HG02678 (cell line): ENCODE data around the gene NEMF.
"Not testable (repeated sequence)": the region's sequence is repeated elsewhere in the genome, so short reads cannot be mapped to it uniquely, and the experiment has no call there.

Experiments
- ATAC-seq: cut with Tn5 transposase; IDR thresholded peaks from one replicate; pipeline ENCODE4 v1.9.1; 2021; ENCODE audit warnings: mild to moderate bottlenecking, moderate library complexity; ENCODE audit not compliant: unreplicated experiment

Gene NEMF

GRCh38 chr14:49761839-49762551 is 90.6 kb downstream of the NEMF start:
- ATAC-seq: no peak

- no peak for ATAC-seq
Measured at GRCh38 chr14:49755378-49755777, 97.2 kb downstream of the NEMF start.

- ATAC-seq: no peak
Measured at GRCh38 chr14:49754570-49755097, 98.0 kb downstream of the NEMF start.

DNA sequence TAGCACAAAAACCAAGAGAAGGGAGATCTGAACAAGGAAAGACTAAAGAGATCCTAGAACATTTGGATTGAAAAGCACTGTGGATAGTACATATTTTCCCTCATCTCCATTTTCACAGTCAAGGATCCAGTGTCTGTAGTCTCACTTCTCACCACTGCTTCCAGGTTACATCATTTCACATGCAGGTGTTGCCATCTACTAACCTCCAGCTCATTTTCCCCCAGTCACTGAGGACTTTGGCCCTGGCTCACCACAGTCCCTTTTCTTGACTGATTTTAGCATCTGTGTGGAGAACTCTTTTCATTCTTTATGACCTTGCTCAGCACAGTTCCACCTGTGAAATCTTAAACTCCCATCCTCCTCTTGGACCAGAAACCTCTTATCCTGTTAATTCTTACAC is 106.1 kb downstream of the NEMF start:
- not testable (repeated sequence) for ATAC-seq

DNA sequence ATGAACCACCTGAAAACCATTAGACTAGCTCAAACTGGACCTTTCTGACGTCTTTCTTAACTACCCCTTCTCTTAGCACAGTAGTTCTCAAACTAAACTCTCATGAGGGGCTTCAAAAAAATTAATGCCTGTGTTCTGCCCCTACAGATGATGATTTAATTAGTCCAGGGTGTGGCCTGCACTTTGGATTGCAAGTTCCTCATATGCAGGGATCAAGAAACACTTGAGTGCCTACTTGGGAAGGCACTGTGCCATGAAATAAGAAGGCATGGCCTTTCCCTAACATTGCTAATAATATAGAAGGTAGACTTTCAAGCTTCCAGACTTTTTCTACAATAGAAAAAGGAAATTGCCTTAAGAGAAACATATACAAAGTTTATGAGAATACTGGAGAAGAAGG is 107.4 kb downstream of the NEMF start:
- no peak for ATAC-seq

DNA sequence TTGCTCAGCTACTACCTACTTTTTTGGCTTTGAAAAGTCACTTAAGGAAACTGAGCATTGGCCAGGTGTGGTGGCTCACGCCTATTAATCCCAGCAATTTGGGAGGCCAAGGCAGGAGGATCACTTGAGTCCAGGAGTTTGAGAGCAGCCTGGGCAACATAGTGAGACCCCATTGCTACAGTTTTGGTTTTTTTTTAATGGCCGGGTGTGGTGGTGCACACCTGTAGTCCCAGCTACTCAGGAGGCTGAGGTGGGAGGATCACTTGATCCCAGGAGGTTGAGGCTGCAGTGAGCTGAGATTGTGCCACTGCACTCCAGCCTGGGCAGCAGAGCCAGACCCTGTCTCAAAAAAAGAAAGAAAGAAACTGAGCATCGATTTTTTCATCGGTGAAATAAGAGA is 116.9 kb downstream of the NEMF start:
- ATAC-seq: not testable (repeated sequence)

GRCh38 chr14:49733836-49734235 is 118.8 kb downstream of the NEMF start:
- no peak for ATAC-seq

- no peak for ATAC-seq
Measured at GRCh38 chr14:49732896-49733295, 119.7 kb downstream of the NEMF start.
